HG02623 (cell line): ENCODE data around the gene ZNF212.

Experiments
- ATAC-seq: cut with Tn5 transposase; IDR thresholded peaks from one replicate; pipeline ENCODE4 v1.9.1; 2021; ENCODE audit warnings: moderate library complexity; ENCODE audit not compliant: unreplicated experiment

ZNF212 gene

DNA sequence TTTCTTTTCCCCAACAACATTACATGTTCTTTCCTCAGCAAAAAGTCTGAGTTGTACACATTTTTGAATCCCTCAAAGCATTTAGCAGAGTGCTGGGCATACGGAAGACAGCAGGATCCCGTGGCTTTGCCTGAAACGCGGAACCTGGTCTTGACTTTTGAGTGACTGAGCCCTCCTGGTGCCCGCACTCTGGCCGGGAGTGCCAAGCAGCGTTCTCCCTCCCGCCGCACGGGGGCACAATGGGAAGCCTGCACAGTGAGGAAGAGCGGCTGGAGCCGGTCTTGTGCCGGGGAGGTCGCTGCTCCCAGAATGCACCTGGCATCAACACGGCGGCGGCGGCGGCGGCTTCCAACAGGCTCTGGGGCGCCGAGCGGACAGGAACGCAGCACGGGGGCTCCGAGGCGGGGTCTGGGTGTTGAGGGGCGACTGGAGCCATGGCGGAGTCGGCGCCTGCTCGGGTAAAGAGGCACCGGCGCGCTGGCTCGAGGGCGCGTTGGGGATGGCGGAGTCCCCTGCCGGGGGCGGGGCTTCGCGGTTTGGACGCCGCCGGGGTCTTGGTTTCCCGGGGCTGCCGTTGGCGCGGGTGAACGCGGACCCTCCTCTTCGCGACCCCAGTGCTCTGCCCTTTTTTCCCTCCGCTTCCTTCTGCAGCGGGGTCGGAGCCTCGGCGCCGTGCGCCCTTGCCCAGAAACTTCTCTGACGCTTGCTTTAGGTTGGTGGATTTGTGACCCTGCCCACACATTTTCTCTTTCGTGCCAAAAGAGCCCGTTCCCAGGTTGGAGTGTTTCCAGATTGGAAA, at the start of gene ZNF212:
TSS of gene ZNF212 (plus strand) at position 307 of the 799 bp plus-strand sequence. CDS start at position 435, 128 bp downstream.
- ATAC-seq, result peak; percentile 100

DNA sequence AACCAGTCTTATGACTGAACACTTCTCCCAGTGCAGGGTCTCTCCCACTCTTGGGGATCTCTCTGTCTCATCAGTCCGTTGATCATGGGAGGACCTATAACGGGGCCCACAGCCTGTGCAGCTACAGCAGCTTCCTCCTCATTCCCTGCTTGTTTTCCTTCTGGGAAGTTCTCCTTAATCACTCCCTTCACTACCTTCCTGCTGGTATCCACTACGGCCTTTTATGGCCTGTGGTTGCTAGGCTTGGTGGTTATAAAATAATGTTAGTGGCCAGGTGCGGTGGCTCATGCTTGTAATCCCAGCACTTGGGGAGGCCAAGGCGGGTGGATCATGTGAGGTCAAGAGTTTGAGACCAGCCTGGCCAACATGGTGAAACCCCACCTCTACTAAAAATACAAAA, 47.6 kb upstream of the ZNF212 start:
- no peak for ATAC-seq

- ATAC-seq, result no peak
These were observed 44.7 kb upstream of the ZNF212 start for GRCh38 chr7:149194799-149195179.

- ATAC-seq, result peak; percentile 87
These were observed 44.0 kb upstream of the ZNF212 start, which contains the start of gene ZNF282 for GRCh38 chr7:149195180-149196150. TSS of gene ZNF282 (plus strand) at chr7:149195546. CDS start at chr7:149195590, 44 bp downstream.

GRCh38 chr7:149196151-149196704, 43.2 kb upstream of the ZNF212 start:
- peak; percentile 5 for ATAC-seq

- ATAC-seq, result peak; percentile 5
These were observed 42.7 kb upstream of the ZNF212 start for GRCh38 chr7:149196705-149197171.

GRCh38 chr7:149197675-149198074, 41.8 kb upstream of the ZNF212 start:
- ATAC-seq, result no peak

- ATAC-seq, result no peak
These were observed 41.2 kb upstream of the ZNF212 start for GRCh38 chr7:149198161-149198816.

- no peak for ATAC-seq
These were observed 40.0 kb upstream of the ZNF212 start for GRCh38 chr7:149199234-149199995.

DNA sequence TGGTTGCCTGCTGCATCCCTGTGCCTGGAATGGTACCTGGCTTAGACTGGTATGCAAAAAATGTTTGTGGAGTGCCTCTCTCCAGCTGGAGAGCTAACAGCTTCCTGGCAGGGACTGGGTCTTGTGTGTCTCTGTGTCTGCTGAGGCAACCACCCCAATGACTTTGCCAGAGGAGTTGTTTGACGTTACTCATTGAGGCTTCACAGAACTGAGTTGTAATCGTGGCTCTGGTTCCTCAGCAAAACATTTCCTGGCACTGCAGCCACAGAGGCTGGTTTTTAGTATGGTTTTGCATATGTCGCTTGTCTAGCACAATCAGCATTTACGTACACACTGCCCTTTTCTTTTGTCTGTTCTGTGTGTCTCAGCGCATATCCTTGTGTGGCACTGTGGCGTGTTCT, 36.6 kb upstream of the ZNF212 start:
- ATAC-seq, result no peak

GRCh38 chr7:149205690-149206381, 33.6 kb upstream of the ZNF212 start:
- ATAC-seq, result no peak

DNA sequence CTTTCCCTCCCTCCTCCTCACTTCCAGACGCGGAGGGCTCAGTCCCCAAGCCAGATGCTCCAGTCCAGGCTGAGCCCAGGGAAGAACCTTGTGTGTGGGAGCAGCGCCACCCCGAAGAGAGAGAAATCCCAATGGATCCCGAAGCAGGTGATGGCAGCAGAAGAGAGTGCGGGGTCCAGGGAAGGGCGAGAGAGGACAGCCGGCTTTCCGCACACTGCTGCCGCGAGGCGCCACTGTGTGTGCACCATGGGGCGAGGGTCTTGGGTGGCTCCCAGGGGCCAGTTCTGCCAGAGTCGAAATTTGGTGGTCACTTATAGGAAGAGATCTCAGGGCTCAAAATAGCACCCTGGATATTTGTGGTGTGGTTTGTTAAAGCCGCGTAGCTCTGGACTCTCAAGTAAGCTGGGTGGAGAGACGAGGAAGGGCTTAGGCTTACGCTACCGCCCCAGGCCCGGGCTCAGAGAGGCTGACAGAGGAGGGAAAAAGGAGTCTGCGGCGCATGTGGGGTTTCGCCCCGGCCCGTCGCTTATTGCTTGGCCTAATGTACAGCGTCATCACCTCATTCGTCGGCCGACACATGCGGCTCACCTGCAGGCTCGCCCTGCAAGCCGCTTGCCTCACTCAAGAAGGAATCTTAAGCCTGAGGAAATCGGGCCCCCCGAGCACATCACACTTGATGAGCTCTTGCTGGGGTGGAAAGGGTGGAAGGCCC, 32.0 kb upstream of the ZNF212 start:
- ATAC-seq, result no peak

DNA sequence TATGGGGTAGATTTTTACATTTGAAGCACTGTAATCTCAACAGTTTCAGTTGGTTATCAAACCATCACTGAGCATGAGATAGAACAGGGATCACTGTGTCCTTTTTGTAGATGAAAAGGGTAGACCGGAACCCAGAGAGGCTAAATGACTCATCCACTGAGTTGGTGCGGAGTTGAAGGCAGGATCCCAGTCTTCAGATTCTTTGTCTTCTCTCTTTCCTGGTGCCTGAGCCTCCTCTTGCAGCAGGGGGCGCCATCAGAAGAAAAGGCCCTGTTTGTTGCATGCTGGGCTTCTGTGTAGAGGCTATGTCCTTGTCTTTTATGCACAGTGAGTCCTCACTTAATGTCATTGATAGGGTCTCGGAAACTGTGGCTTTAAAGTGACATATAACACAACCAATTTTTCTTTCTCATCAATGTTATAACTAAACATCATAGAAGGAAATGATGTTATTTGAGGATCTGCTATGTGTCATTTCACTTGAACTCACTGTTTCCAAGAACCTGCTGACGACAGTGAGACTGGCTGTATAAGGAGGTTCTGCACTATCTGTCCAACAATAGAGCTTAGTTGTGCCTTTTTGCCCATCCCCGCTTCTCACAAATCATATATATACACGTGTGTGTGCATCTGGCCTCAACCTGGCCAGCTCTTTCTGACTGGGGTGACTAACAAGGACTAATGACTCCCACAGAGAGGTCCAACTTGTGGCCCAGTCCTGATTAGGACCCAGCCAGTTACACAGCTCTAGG, 29.8 kb upstream of the ZNF212 start:
- no peak for ATAC-seq

DNA sequence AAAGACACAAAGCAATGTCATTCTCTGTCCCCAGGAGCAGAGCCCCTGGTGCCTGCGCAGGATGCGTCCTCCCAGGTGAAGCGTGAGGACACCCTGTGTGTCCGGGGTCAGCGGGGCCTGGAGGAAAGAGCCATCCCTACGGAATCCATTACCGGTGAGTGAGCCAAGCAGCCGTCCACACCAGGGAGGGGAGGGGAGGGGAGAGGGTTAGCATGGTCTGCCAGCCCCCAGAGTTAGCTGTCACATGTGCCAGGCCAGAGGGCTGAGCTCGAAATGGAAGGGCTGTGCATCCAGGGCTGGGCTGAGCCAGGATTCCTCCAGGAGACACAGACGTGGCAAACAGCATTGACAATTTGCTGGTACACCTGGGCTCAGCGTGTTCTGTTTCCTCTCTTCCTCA, 28.9 kb upstream of the ZNF212 start:
- no peak for ATAC-seq

DNA sequence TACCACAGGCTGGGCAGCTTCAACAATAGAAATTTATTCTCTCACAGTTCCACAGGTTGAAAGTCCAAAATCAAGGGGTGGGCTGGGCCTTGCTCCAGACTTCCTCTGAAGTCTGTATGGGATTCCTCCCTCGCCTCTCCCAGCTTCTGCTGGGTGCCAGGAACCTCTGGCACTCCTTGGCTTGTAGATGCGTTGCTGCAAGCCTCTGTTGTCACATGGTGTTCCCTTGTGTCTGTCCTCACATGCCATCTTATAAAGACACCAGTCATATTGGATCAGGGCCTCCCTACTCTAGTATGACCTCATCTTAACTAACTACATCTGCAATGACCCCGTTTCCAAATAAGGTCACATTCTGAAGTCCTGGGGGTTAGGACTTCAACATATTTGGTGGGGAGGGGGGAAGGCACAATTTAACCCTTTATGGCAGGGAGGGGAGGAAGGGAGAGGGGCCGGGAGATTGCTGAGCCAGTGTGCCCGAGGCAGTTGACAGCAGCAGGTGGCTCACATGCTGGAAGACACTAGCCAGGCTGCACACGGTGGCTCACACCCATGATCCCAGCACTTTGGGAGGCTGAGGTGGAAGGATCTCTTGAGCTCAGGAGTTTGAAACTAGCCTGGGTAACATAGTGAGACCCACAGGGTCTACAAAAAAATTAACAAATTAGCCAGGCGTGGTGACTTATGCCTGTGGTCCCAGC, 25.3 kb upstream of the ZNF212 start:
- no peak for ATAC-seq

GRCh38 chr7:149216402-149216801, 23.0 kb upstream of the ZNF212 start:
- no peak for ATAC-seq

- no peak for ATAC-seq
These were observed 21.9 kb upstream of the ZNF212 start for GRCh38 chr7:149217570-149217969.
